ENCODE results near the gene SKAP2. TPM values are rescaled to one million over a fixed set of nuclear protein-coding genes. Genes with fewer than 3 reads are reported as not detected.

SKAP2 gene
- total RNA-seq, 1 experiment from 2014 or later: 3.2 TPM

DNA sequence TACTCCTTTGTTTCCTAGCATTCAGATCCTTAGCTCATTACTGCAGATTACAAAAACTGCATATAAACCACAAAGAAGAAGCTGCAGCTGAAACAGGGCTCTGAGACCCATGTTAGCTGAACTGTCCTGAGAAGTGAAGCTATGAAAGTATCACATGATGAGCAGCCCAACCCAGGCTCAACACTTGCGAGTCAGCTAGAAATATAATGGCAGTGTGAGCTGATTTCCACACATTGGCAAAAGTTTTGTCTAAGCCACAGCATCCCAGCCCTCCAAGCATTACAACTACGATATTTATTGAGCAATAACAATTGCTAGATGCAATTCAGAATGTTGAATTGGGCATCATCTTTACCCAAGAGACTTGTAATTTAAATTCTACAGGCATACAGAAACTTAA lies 34.5 kb upstream of the SKAP2 start:
- H3K9me3 Mint-ChIP-seq: no peaks in the 10 kb centered on the region

More for the DNA sequence above, 34.5 kb upstream of the SKAP2 start:
- Histone ChIP-seq H2BK5ac (ENCODE audit: insufficient read length, low read length) (no peak overlapping the region), H3K27ac (ENCODE audit: insufficient read length, low read depth, low read length) (no peak overlapping the region), H2BK20ac (ENCODE audit: low read depth, low read length, poor library complexity, severe bottlenecking) (no peak overlapping the region), H3K9me3 (ENCODE audit: control insufficient read depth, low read depth, low read length) (no peaks in the 10 kb centered on the region), H4K20me1 (ENCODE audit: control insufficient read depth, insufficient read depth, insufficient read length) (no peaks in the 10 kb centered on the region), H4K5ac (ENCODE audit: insufficient read length, low read depth, low read length) (no peak overlapping the region), H3K18ac (ENCODE audit: insufficient read length, low read depth, low read length) (no peak overlapping the region), H3K79me1 (ENCODE audit: insufficient read depth, low read depth, low read length, poor library complexity, severe bottlenecking) (no peaks in the 10 kb centered on the region), H3K79me2 (ENCODE audit: insufficient read depth, low read length) (no peaks in the 10 kb centered on the region), H3K4me2 (ENCODE audit: insufficient read depth, insufficient read length, low read length) (no peak overlapping the region), H2AFZ (ENCODE audit: low read length) (no peak overlapping the region), H3K27me3 (ENCODE audit: insufficient read depth, low read length) (no peaks in the 10 kb centered on the region; the same call in 1 of the 2 replicates), H3K4me1 (ENCODE audit: insufficient read depth, low read length) (no peaks in the 10 kb centered on the region), H4K91ac (ENCODE audit: insufficient read length, low read depth, low read length) (no peak overlapping the region), H3K23ac (ENCODE audit: insufficient read length, low read depth, low read length) (no peak overlapping the region), H3K56ac (ENCODE audit: insufficient read length, low read depth, low read length) (no peak overlapping the region), H3K14ac (ENCODE audit: insufficient read depth, low read length) (no peak overlapping the region), H4K8ac (replicated peaks; ENCODE audit: insufficient read length, low read depth, low read length) (no peak overlapping the region), H3T11ph (ENCODE audit: low read length) (no peak overlapping the region), H2AK5ac (ENCODE audit: insufficient read length, low read length) (no peak overlapping the region), H2BK12ac (ENCODE audit: insufficient read length, low read depth, low read length) (no peak overlapping the region), H3K9ac (ENCODE audit: extremely low read depth, insufficient read length, low read length) (no peak overlapping the region), H2BK120ac (ENCODE audit: low read depth, low read length, poor library complexity, severe bottlenecking) (no peak overlapping the region), H3K23me2 (ENCODE audit: insufficient read length, low read depth, low read length, poor library complexity, severe bottlenecking) (no peaks in the 10 kb centered on the region), H3K4ac (ENCODE audit: low read depth, low read length) (no peak overlapping the region), H2BK15ac (ENCODE audit: low read depth, low read length) (no peak overlapping the region)
- Mint-ChIP-seq H3K4me3 (no peak overlapping the region), H3K36me3 (ENCODE audit: insufficient read depth in 1 of 3, low read depth in 3 of 3) (no peaks in the 10 kb centered on the region), H3K27me3 (ENCODE audit: low read depth) (peaks cover 1% of the 10 kb centered on the region; the same call in 1 of the 2 replicates), H3K27ac (no peak overlapping the region), H3K4me1 (no peaks in the 10 kb centered on the region)
- WGBS (ENCODE audit: extremely low coverage, insufficient read length, low lambda C conversion rate): no CpG with 5 or more reads among the region's 2 CpGs
- no peak for DNase-seq
- TF ChIP-seq, protein P1, sequence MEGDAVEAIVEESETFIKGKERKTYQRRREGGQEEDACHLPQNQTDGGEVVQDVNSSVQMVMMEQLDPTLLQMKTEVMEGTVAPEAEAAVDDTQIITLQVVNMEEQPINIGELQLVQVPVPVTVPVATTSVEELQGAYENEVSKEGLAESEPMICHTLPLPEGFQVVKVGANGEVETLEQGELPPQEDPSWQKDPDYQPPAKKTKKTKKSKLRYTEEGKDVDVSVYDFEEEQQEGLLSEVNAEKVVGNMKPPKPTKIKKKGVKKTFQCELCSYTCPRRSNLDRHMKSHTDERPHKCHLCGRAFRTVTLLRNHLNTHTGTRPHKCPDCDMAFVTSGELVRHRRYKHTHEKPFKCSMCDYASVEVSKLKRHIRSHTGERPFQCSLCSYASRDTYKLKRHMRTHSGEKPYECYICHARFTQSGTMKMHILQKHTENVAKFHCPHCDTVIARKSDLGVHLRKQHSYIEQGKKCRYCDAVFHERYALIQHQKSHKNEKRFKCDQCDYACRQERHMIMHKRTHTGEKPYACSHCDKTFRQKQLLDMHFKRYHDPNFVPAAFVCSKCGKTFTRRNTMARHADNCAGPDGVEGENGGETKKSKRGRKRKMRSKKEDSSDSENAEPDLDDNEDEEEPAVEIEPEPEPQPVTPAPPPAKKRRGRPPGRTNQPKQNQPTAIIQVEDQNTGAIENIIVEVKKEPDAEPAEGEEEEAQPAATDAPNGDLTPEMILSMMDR (conservative IDR thresholded peaks at IDR 0.05): no peak

All from H9 (cell line).